Retinal pigment epithelial cell (primary cell): ENCODE results near the gene DGKI.
A peak's percentile ranks its signal among the peaks of the same experiment; 100 is the strongest.
"Not testable (repeated sequence)": the region's sequence is repeated elsewhere in the genome, so short reads cannot be mapped to it uniquely, and the experiment has no call there.

ENCODE experiments used
- DNase-seq: peaks from one replicate; pipeline ENCODE4 v3.0.0-alpha.2; 2010; ENCODE audit warnings: low read depth
- H3K4me3 ChIP-seq: 2 replicates; pipeline ENCODE4 v1.5.1; 2011; ENCODE audit warnings: mild to moderate bottlenecking, low read length, control low read depth, moderate library complexity
- TF ChIP-seq, protein P1 (sequence below): conservative IDR thresholded peaks from 2 replicates; pipeline ENCODE4 v1.5.1; 2011; ENCODE audit warnings: low read depth, low read length, control low read depth, inconsistent platforms

DGKI gene

DNA sequence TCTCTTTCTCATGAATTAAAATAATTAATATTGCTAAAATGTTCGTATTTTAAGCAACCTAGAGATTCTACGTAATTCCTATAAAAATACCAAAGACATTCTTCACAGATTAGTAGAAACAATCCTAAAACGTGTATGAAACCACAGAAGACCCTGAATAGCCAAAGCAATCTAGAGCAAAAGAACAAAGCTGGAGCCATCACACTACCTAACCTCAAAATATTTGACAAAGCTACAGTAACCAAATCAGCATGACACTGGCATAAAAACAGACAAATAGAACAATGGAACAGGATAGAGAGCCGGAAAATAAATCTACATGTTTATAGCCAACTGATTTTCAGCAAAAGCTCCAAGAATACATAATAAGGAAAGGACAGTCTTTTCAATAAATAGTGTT lies 397.8 kb downstream of the DGKI start:
- TF ChIP-seq, protein P1, sequence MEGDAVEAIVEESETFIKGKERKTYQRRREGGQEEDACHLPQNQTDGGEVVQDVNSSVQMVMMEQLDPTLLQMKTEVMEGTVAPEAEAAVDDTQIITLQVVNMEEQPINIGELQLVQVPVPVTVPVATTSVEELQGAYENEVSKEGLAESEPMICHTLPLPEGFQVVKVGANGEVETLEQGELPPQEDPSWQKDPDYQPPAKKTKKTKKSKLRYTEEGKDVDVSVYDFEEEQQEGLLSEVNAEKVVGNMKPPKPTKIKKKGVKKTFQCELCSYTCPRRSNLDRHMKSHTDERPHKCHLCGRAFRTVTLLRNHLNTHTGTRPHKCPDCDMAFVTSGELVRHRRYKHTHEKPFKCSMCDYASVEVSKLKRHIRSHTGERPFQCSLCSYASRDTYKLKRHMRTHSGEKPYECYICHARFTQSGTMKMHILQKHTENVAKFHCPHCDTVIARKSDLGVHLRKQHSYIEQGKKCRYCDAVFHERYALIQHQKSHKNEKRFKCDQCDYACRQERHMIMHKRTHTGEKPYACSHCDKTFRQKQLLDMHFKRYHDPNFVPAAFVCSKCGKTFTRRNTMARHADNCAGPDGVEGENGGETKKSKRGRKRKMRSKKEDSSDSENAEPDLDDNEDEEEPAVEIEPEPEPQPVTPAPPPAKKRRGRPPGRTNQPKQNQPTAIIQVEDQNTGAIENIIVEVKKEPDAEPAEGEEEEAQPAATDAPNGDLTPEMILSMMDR, result no peak
- DNase-seq, result no peak
- H3K4me3 ChIP-seq, result no peak overlapping the region

DNA sequence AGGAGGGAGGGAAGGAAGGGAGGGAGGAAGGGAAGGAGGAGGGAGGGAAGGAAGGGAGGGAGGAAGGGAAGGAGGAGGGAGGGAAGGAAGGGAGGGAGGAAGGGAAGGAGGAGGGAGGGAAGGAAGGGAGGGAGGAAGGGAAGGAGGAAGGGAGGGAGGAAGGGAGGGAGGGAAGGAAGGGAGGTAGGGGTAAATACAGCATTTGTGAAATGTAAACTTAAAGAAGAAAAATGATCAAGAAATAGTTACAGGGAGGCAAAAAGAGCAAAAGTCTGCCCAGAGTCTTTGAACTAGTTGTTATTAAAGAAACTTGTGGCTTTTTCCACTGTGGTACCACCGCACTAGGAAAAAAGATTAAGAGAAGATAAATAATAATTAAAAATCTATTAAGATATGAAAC lies 398.2 kb downstream of the DGKI start:
- DNase-seq, result not testable (repeated sequence)

DNA sequence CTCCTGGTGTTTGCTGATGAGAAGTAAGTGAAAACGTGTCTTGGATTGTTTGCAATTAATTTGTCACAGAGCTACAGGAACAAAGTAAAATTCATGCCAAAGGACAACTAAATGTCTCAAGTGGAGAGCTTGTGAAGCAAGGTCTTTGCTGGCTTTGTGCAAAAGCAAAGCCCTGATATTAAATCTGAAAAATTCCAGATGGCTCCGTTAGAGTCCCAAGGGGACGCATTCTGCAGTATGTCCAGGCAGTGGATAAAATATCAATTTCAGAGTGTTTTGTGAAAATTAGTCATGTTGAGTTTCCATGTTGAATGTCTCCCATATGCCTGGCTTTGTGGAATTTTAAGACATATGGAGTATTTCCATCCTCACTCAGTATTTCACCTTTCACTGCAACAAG lies 400.7 kb downstream of the DGKI start:
- TF ChIP-seq, protein P1, result no peak
- no peak overlapping the region for H3K4me3 ChIP-seq

More for the DNA sequence above, 398.2 kb downstream of the DGKI start:
- not testable (repeated sequence) for H3K4me3 ChIP-seq

DNA sequence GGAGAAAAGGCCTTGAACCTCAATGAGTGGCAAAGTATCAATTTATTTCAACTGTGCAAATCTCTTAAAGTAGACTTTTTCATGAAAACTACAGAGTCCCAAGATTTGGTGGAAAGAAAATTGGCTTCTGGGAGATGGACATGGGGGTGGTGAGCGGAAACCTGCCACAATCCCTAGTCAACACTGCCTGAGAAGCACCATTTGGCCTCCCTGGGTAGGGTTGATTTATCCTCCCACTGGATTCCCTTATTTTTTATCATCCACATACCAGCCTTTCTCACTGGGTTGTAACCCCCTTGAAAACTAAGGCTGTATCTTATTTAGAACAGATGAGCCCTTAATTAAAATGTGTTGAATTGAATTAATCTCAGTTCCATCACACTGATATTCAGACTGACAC lies 401.5 kb downstream of the DGKI start:
- no peak for DNase-seq
- TF ChIP-seq, protein P1, result no peak
- no peak overlapping the region for H3K4me3 ChIP-seq

More for the DNA sequence above, 400.7 kb downstream of the DGKI start:
- no peak for DNase-seq

DNA sequence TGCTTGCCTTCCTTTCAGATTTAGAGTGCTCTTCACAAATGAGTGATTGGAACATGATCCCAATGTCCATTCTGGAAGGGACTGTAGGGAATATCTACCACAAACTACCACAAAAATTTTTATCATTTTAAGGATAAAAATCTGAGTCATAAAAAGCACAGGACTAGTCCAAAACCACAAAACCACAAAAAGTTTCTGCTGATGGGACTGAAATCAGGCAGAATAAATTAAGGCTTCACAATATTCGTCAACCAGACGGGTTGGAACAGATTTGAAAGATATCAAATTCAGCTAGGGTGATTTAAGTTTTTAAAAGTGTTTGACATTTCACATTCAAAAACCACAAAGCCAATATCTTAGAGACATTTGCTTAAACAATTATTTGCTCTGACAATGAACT lies 403.2 kb downstream of the DGKI start:
- DNase-seq, result peak; percentile 65
- no peak overlapping the region for H3K4me3 ChIP-seq
- TF ChIP-seq, protein P1, result no peak

DNA sequence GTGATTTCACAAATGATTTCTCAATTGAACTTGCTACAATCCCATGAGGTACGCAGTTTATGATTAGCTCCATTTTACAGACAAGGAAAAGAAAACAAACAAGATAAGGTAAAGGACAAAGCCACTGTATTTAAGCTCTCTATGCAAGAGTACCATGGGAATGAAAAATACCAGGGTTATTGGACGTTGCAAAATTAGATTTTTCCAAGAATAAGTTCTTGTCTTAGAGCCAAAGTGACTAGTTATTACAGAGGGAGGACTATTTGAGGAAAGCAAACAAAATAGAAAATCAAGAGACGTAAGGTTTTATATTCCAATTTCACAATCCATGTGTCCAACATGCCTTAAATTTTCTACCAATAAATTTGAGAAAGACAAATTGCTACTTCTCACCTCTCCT lies 405.3 kb downstream of the DGKI start:
- H3K4me3 ChIP-seq, result no peak overlapping the region
- TF ChIP-seq, protein P1, result no peak
- DNase-seq, result no peak

DNA sequence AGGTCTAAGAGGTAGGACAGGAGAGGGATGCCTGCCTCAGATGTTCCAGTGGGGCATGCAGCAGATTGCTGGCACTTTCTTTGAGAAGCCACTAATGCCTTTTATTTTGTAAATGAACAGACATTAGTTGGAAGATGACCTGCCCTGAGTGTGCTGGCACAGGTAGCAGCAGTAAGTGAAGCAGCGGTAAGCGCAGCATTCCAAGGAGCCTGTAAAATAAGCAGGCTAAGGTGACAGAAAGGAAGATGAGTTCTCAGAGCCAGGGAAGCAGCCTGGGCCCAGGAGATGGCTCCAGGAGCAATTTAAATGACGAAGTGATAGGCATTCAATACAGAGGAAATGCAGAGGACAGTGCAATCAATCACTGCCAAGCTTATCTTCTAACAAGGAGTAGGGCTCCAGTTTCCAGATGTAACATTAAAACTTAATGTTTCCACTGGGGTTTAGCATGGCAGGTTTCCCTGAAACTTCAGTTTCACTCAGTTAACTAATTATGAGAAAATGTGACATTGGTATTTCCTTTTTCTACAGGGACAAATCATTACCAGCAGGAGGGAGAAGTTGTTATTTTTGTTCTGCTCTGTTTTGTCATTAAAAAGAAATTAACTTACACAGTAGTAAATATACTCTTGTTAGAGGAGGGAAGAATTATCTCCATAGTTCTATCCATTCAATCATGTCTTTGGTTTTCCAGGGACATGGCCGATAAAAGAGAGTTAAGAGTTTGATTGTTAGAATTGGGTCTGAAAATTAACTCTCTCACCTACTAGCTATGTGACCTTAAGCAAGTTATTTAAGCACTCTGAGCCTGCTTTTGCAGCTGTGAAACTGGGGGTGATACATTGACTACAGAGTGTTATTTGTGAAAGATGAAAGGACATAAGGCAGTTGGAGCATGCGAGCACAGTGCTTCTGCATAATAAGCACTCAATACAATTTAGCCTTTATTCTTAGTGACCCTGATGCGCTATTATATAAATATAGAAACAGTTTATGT lies 406.6 kb downstream of the DGKI start:
- no peak overlapping the region for H3K4me3 ChIP-seq
- TF ChIP-seq, protein P1, result no peak
- DNase-seq, result no peak
